DOHH2 (cell line): ENCODE data around the gene LZTR1.
"Not testable (repeated sequence)": the region's sequence is repeated elsewhere in the genome, so short reads cannot be mapped to it uniquely, and the experiment has no call there.

Experiments used
- H3F3A ChIP-seq: fragments of 200-600 bp; sonication (generic), shearing (Covaris generic); 2 replicates; pipeline ENCODE4 v1.6.0; 2016; ENCODE audit warnings: antibody characterized with exemption, mild to moderate bottlenecking; ENCODE audit not compliant: control insufficient read depth, insufficient read depth
- H3K27ac ChIP-seq: fragments of 200-600 bp; sonication (generic); 2 replicates; pipeline ENCODE4 v1.5.1; 2014; ENCODE audit warnings: low read depth, mild to moderate bottlenecking, low read length, moderate library complexity
- H3K27me3 ChIP-seq: fragments of 200-600 bp; sonication (generic); 2 replicates; pipeline ENCODE4 v1.6.1; 2014; ENCODE audit warnings: mild to moderate bottlenecking, low read length, mixed read lengths; ENCODE audit not compliant: control insufficient read depth
- H3K36me3 ChIP-seq: fragments of 200-600 bp; sonication (generic); 2 replicates; pipeline ENCODE4 v1.6.1; 2014; ENCODE audit warnings: mild to moderate bottlenecking, low read length, moderate library complexity, mixed read lengths; ENCODE audit not compliant: control insufficient read depth
- H3K4me1 ChIP-seq: fragments of 200-600 bp; sonication (generic); 2 replicates; pipeline ENCODE4 v1.6.1; 2014; ENCODE audit warnings: mild to moderate bottlenecking, low read length, mixed read lengths; ENCODE audit not compliant: control insufficient read depth
- H3K4me2 ChIP-seq: fragments of 200-600 bp; sonication (generic); 2 replicates; pipeline ENCODE4 v1.6.0; 2014; ENCODE audit warnings: mild to moderate bottlenecking, low read length, moderate library complexity
- H3K4me3 ChIP-seq: fragments of 200-600 bp; sonication (generic); 2 replicates; pipeline ENCODE4 v1.5.1; 2014; ENCODE audit warnings: mild to moderate bottlenecking, low read length, mixed read lengths
- H3K79me2 ChIP-seq: fragments of 200-600 bp; sonication (generic); 2 replicates; pipeline ENCODE4 v1.6.1; 2014; ENCODE audit warnings: mild to moderate bottlenecking, low read length, mixed read lengths; ENCODE audit not compliant: control insufficient read depth
- H3K9me2 ChIP-seq: fragments of 200-600 bp; sonication (generic); replicated peaks from 2 replicates; pipeline ENCODE4 v1.6.1; 2014; ENCODE audit warnings: mild to moderate bottlenecking, low read length, mixed read lengths; ENCODE audit not compliant: control insufficient read depth
- H3K9me3 ChIP-seq: fragments of 200-600 bp; sonication (generic); 2 replicates; pipeline ENCODE4 v1.6.1; 2014; ENCODE audit warnings: antibody characterized with exemption, low read length, mixed read lengths; ENCODE audit not compliant: control insufficient read depth, insufficient read depth
- H4K20me1 ChIP-seq: fragments of 200-600 bp; sonication (generic); 2 replicates; pipeline ENCODE4 v1.6.0; 2014; ENCODE audit warnings: low read depth, mild to moderate bottlenecking, antibody characterized with exemption, low read length, moderate library complexity; ENCODE audit not compliant: control insufficient read depth, insufficient read depth
- CTCF ChIP-seq: fragments of 200-600 bp; sonication (generic); IDR thresholded peaks from one replicate; pipeline ENCODE4 v1.5.1; 2014; ENCODE audit warnings: antibody characterized with exemption, mild to moderate bottlenecking, low read depth, low read length; ENCODE audit not compliant: poor library complexity, severe bottlenecking
- EZH2phosphoT487 ChIP-seq: fragments of 200-600 bp; sonication (generic); IDR thresholded peaks from 2 replicates; pipeline ENCODE4 v1.6.1; 2017; ENCODE audit warnings: borderline replicate concordance, mild to moderate bottlenecking, antibody characterized with exemption, low read length, moderate library complexity, mixed read lengths

Gene LZTR1

DNA sequence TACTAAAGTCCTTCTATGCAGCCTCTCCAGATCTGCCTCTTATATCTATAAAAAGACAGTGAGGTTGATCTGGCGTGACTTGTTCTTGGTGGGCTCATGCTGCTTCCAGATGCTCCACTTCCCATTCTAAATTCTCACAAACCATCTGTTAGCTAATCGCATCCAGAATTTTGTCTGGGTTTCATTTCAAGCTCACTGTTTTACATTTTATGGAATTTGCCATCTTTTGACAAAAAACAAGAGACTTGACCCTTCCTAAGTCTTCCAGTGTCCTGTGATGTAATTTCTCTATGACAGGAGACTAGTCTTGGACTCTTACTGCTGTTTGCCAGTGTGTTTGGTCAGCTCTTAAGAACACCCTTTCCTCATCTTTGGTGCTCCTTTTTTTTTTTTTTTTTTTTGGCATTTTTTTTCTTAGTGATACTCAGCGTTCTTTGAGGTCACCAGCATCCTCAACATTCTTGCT, 41.9 kb upstream of the LZTR1 start:
- Histone ChIP-seq H3K9me3 (no peaks in the 10 kb centered on the region), H3K4me3 (no peak overlapping the region), H3K79me2 (peaks cover 99% of the 10 kb centered on the region), H3K27me3 (no peaks in the 10 kb centered on the region), H4K20me1 (peaks cover 50% of the 10 kb centered on the region), H3K36me3 (peaks cover 63% of the 10 kb centered on the region), H3K4me1 (peaks cover 29% of the 10 kb centered on the region), H3K9me2 (no peaks in the 10 kb centered on the region), H3K4me2 (no peak overlapping the region), H3F3A (0 out of 2 replicates have a peak, but pooled peaks cover 7% of the 10 kb centered on the region), H3K27ac (no peak overlapping the region)
- TF ChIP-seq CTCF, result no peak
- no peak for TF ChIP-seq EZH2phosphoT487

GRCh38 chr22:20940904-20941385, 41.2 kb upstream of the LZTR1 start:
- no peaks in the 10 kb centered on the region for H3K27me3 ChIP-seq
- H3K9me2 ChIP-seq, result no peaks in the 10 kb centered on the region
- no peak overlapping the region for H3K4me3 ChIP-seq
- no peaks in the 10 kb centered on the region for H3K9me3 ChIP-seq
- H3K79me2 ChIP-seq, result peaks cover 99% of the 10 kb centered on the region
- 0 out of 2 replicates have a peak, but pooled peaks cover 7% of the 10 kb centered on the region for H3F3A ChIP-seq
- TF ChIP-seq EZH2phosphoT487, result no peak
- no peak for TF ChIP-seq CTCF
- H4K20me1 ChIP-seq, result peaks cover 50% of the 10 kb centered on the region
- H3K36me3 ChIP-seq, result peaks cover 61% of the 10 kb centered on the region
- H3K27ac ChIP-seq, result no peak overlapping the region
- H3K4me1 ChIP-seq, result peaks cover 29% of the 10 kb centered on the region
- no peak overlapping the region for H3K4me2 ChIP-seq

GRCh38 chr22:20942203-20942902, 39.7 kb upstream of the LZTR1 start:
- not testable (repeated sequence) for H3K9me3 ChIP-seq, H3F3A ChIP-seq, H3K4me3 ChIP-seq, H3K4me2 ChIP-seq, H3K27ac ChIP-seq, H3K9me2 ChIP-seq, H3K27me3 ChIP-seq
- H4K20me1 ChIP-seq, result peaks cover 45% of the 10 kb centered on the region
- peaks cover 24% of the 10 kb centered on the region for H3K4me1 ChIP-seq
- H3K36me3 ChIP-seq, result peaks cover 60% of the 10 kb centered on the region
- H3K79me2 ChIP-seq, result peaks cover 99% of the 10 kb centered on the region

- Histone ChIP-seq H3K36me3 (peaks cover 51% of the 10 kb centered on the region), H3F3A (no peaks in the 10 kb centered on the region)
These were observed 38.8 kb upstream of the LZTR1 start for GRCh38 chr22:20943104-20943933.

More at GRCh38 chr22:20943104-20943933, 38.8 kb upstream of the LZTR1 start:
- Histone ChIP-seq H4K20me1 (peaks cover 39% of the 10 kb centered on the region), H3K9me3 (no peaks in the 10 kb centered on the region), H3K27ac (no peak overlapping the region), H3K4me2 (no peak overlapping the region), H3K79me2 (peaks cover 98% of the 10 kb centered on the region), H3K27me3 (no peaks in the 10 kb centered on the region), H3K4me1 (peaks cover 21% of the 10 kb centered on the region), H3K9me2 (no peaks in the 10 kb centered on the region), H3K4me3 (no peak overlapping the region)
- TF ChIP-seq CTCF (no peak), EZH2phosphoT487 (no peak)
